ENCODE data around the gene PXDN. TPM values are rescaled to one million over a fixed set of nuclear protein-coding genes. Genes with fewer than 3 reads are reported as not detected.

PXDN gene
- total RNA-seq, 1 experiment from 2014 or later = 125 TPM

- Histone ChIP-seq H3K27me3 (ENCODE audit: low read length) (no peaks in the 10 kb centered on the region), H3K9me3 (ENCODE audit: low read length) (no peaks in the 10 kb centered on the region), H3K9ac (ENCODE audit: low read length) (no peak overlapping the region), H3K79me2 (ENCODE audit: low read length) (peaks cover 10% of the 10 kb centered on the region), H2AFZ (ENCODE audit: low read length) (no peak overlapping the region), H3K36me3 (ENCODE audit: low read depth, low read length) (peaks cover 63% of the 10 kb centered on the region), H3K4me3 (ENCODE audit: low read length) (no peak overlapping the region), H3K4me2 (ENCODE audit: low read length) (no peak overlapping the region), H3K27ac (ENCODE audit: low read length) (no peak overlapping the region), H3F3A (ENCODE audit: low read length, unreplicated experiment) (no peaks in the 10 kb centered on the region), H4K20me1 (ENCODE audit: low read length) (no peaks in the 10 kb centered on the region), H3K9me2 (replicated peaks; ENCODE audit: low read length) (no peaks in the 10 kb centered on the region), H3K4me1 (ENCODE audit: insufficient read depth, low read length) (peaks cover 24% of the 10 kb centered on the region)
- DNase-seq (no peak), ATAC-seq (no peak)
- BruUV-seq (replicated peaks) = no TSS peak
- TF ChIP-seq EZH2phosphoT487 (IDR thresholded peaks at IDR 0.05; ENCODE audit: borderline replicate concordance, low read length) = no peak
- TF ChIP-seq CTCF (conservative IDR thresholded peaks at IDR 0.05; ENCODE audit: low read depth, low read length) = no peak
- no peak for TF ChIP-seq EZH2 (IDR thresholded peaks at IDR 0.05; ENCODE audit: low read length, unreplicated experiment)
- ChIA-PET CTCF (no interaction called here), POLR2A (ENCODE audit: unreplicated experiment) (interaction anchor here (0.7 kb wide), 1 partner anchor 34 kb away, joined by 4 read pairs; no protein-coding TSS in a partner anchor)
- intact Hi-C loops (cut with micrococcal nuclease) = no loop called here
Observed at GRCh38 chr2:1673160-1673944, 71.0 kb downstream of the PXDN start.

- ChIA-PET CTCF (no interaction called here), POLR2A (ENCODE audit: unreplicated experiment) (interaction anchor here (0.7 kb wide), 1 partner anchor 35 kb away, joined by 4 read pairs; no protein-coding TSS in a partner anchor)
- Histone ChIP-seq H3K79me2 (ENCODE audit: low read length) (peaks cover 10% of the 10 kb centered on the region), H3K9ac (ENCODE audit: low read length) (no peak overlapping the region), H3K4me3 (ENCODE audit: low read length) (no peak overlapping the region), H2AFZ (ENCODE audit: low read length) (no peak overlapping the region), H3K9me3 (ENCODE audit: low read length) (no peaks in the 10 kb centered on the region), H3K27me3 (ENCODE audit: low read length) (no peaks in the 10 kb centered on the region), H3K4me1 (ENCODE audit: insufficient read depth, low read length) (peaks cover 24% of the 10 kb centered on the region), H3K27ac (ENCODE audit: low read length) (no peak overlapping the region), H4K20me1 (ENCODE audit: low read length) (no peaks in the 10 kb centered on the region), H3K36me3 (ENCODE audit: low read depth, low read length) (peaks cover 59% of the 10 kb centered on the region), H3F3A (ENCODE audit: low read length, unreplicated experiment) (no peaks in the 10 kb centered on the region), H3K9me2 (replicated peaks; ENCODE audit: low read length) (no peaks in the 10 kb centered on the region), H3K4me2 (ENCODE audit: low read length) (no peak overlapping the region)
- TF ChIP-seq EZH2 (IDR thresholded peaks at IDR 0.05; ENCODE audit: low read length, unreplicated experiment) = no peak
- TF ChIP-seq EZH2phosphoT487 (IDR thresholded peaks at IDR 0.05; ENCODE audit: borderline replicate concordance, low read length) = no peak
- TF ChIP-seq CTCF (conservative IDR thresholded peaks at IDR 0.05; ENCODE audit: low read depth, low read length) = no peak
- intact Hi-C loops (cut with micrococcal nuclease) = no loop called here
- no peak for DNase-seq
- no TSS peak for BruUV-seq (replicated peaks)
- no peak for ATAC-seq
Observed at GRCh38 chr2:1672738-1673137, 71.6 kb downstream of the PXDN start.

GRCh38 chr2:1671916-1672315 is 72.4 kb downstream of the PXDN start:
- Histone ChIP-seq H3K9ac (ENCODE audit: low read length) (no peak overlapping the region), H3F3A (ENCODE audit: low read length, unreplicated experiment) (no peaks in the 10 kb centered on the region), H3K4me2 (ENCODE audit: low read length) (no peak overlapping the region), H2AFZ (ENCODE audit: low read length) (no peak overlapping the region), H4K20me1 (ENCODE audit: low read length) (no peaks in the 10 kb centered on the region), H3K79me2 (ENCODE audit: low read length) (peaks cover 10% of the 10 kb centered on the region), H3K9me2 (replicated peaks; ENCODE audit: low read length) (no peaks in the 10 kb centered on the region), H3K4me3 (ENCODE audit: low read length) (no peak overlapping the region), H3K9me3 (ENCODE audit: low read length) (no peaks in the 10 kb centered on the region), H3K27me3 (ENCODE audit: low read length) (no peaks in the 10 kb centered on the region), H3K27ac (ENCODE audit: low read length) (no peak overlapping the region), H3K36me3 (ENCODE audit: low read depth, low read length) (peaks cover 59% of the 10 kb centered on the region), H3K4me1 (ENCODE audit: insufficient read depth, low read length) (peaks cover 24% of the 10 kb centered on the region)
- TF ChIP-seq EZH2 (IDR thresholded peaks at IDR 0.05; ENCODE audit: low read length, unreplicated experiment) (no peak), EZH2phosphoT487 (IDR thresholded peaks at IDR 0.05; ENCODE audit: borderline replicate concordance, low read length) (no peak)
- intact Hi-C loops (cut with micrococcal nuclease) = no loop called here
- ChIA-PET CTCF (no interaction called here), POLR2A (ENCODE audit: unreplicated experiment) (no interaction called here)
- no peak for DNase-seq
- ATAC-seq = no peak
- no TSS peak for BruUV-seq (replicated peaks)

All from PC-3 (cell line).